Esophagus squamous epithelium (tissue), 4 donors: ENCODE measurements around the gene VAMP1.

Source experiments
- POLR2A ChIP-seq, 4 donors: fragments of 450-650 bp; IDR thresholded peaks; one replicate each; pipeline ENCODE4 v1.6.1; 2017; ENCODE audit warnings: antibody characterized with exemption in 4 of 4, mild to moderate bottlenecking in 4 of 4, moderate library complexity in 3 of 4
- TF ChIP-seq, protein P1 (sequence below), 6 experiments: fragments of 450-650 bp in 4 of 6; fragments of 200-600 bp in 2 of 6; sonication (generic) in 2 of 6; IDR thresholded peaks; one replicate each; pipeline ENCODE4 v1.5.1; 2016 to 2019; ENCODE audit warnings: antibody characterized with exemption in 6 of 6, mild to moderate bottlenecking in 4 of 6, moderate library complexity in 4 of 6

DNA sequence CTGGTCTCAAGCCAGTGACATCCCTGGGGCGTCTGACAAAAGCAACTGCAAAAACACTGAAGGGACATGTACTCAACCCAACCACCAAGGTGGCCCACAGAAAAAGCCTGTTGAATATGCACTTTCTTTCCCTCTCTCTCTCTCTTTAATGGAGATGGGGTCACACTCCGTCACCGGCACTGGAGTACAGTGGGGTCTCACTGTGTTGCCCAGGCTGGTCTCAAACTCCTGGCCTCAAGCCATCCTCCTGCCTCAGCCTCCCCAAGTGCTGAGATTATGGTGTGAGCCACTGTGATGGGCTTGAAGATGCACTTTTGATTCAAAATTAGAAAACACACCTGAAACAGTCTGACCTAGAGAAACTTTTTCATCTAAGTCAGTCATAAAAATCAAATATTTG, 32.9 kb downstream of the VAMP1 start:
- TF ChIP-seq, protein P1, sequence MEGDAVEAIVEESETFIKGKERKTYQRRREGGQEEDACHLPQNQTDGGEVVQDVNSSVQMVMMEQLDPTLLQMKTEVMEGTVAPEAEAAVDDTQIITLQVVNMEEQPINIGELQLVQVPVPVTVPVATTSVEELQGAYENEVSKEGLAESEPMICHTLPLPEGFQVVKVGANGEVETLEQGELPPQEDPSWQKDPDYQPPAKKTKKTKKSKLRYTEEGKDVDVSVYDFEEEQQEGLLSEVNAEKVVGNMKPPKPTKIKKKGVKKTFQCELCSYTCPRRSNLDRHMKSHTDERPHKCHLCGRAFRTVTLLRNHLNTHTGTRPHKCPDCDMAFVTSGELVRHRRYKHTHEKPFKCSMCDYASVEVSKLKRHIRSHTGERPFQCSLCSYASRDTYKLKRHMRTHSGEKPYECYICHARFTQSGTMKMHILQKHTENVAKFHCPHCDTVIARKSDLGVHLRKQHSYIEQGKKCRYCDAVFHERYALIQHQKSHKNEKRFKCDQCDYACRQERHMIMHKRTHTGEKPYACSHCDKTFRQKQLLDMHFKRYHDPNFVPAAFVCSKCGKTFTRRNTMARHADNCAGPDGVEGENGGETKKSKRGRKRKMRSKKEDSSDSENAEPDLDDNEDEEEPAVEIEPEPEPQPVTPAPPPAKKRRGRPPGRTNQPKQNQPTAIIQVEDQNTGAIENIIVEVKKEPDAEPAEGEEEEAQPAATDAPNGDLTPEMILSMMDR (IDR thresholded peaks at IDR 0.05): no peak
- no peak for TF ChIP-seq POLR2A (IDR thresholded peaks at IDR 0.05)
